GM23338 (cell line): ENCODE data around the gene SLC25A11. TPM values are rescaled to one million over a fixed set of nuclear protein-coding genes. Genes with fewer than 3 reads are reported as not detected.

ENCODE experiments used
- ATAC-seq: fragments of 200-7000 bp; cut with Tn5 transposase; 3 replicates; pipeline ENCODE4 v1.9.1; 2020
- DNase-seq: peaks from one replicate; pipeline ENCODE4 v3.0.0-alpha.2; 2015; ENCODE audit warnings: low spot score
- H2AFZ ChIP-seq: fragments of 200-600 bp; sonication (generic); 2 replicates; pipeline ENCODE4 v1.8.0; 2016; ENCODE audit warnings: antibody characterized with exemption, mild to moderate bottlenecking, moderate library complexity
- H3F3A ChIP-seq: fragments of 200-600 bp; sonication (generic); replicated peaks from 2 replicates; pipeline ENCODE4 v1.8.0; 2017; ENCODE audit warnings: antibody characterized with exemption, mixed run types, low read depth
- H3K27ac ChIP-seq: fragments of 200-600 bp; sonication (generic); 2 replicates; pipeline ENCODE4 v1.6.1; 2016; ENCODE audit warnings: low read depth
- H3K27me3 ChIP-seq: fragments of 200-600 bp; sonication (generic); 2 replicates; pipeline ENCODE4 v1.8.0; 2016; ENCODE audit warnings: mild to moderate bottlenecking, mixed run types, moderate library complexity; ENCODE audit not compliant: insufficient read depth
- H3K36me3 ChIP-seq: fragments of 200-600 bp; sonication (generic); 2 replicates; pipeline ENCODE4 v1.8.0; 2016; ENCODE audit warnings: mild to moderate bottlenecking; ENCODE audit not compliant: insufficient read depth
- H3K4me1 ChIP-seq: fragments of 200-600 bp; sonication (generic); 2 replicates; pipeline ENCODE4 v1.8.0; 2016; ENCODE audit warnings: mild to moderate bottlenecking, moderate library complexity; ENCODE audit not compliant: insufficient read depth
- H3K4me2 ChIP-seq: fragments of 200-600 bp; sonication (generic); 2 replicates; pipeline ENCODE4 v1.7.1; 2017; ENCODE audit warnings: mixed run types
- H3K4me3 ChIP-seq: fragments of 200-600 bp; sonication (generic); 2 replicates; pipeline ENCODE4 v1.6.1; 2016; ENCODE audit warnings: mixed run types
- H3K79me2 ChIP-seq: fragments of 200-600 bp; sonication (generic); replicated peaks from 2 replicates; pipeline ENCODE4 v1.8.0; 2017; ENCODE audit warnings: mild to moderate bottlenecking; ENCODE audit not compliant: insufficient read depth
- H3K9me2 ChIP-seq: fragments of 200-600 bp; sonication (generic); 2 replicates; pipeline ENCODE4 v1.8.0; 2017; ENCODE audit not compliant: insufficient read depth
- H4K20me1 ChIP-seq: fragments of 200-600 bp; sonication (generic); replicated peaks from 2 replicates; pipeline ENCODE4 v1.8.0; 2017; ENCODE audit warnings: mild to moderate bottlenecking; ENCODE audit not compliant: insufficient read depth
- H3K27ac Mint-ChIP-seq: 2 replicates; pipeline ENCODE4 v1.8.0; 2020; ENCODE audit warnings: inconsistent platforms, mild to moderate bottlenecking, moderate library complexity, mixed read lengths
- H3K27me3 Mint-ChIP-seq: 3 replicates; pipeline ENCODE4 v1.8.0; 2022; ENCODE audit warnings: low read depth, mild to moderate bottlenecking, moderate library complexity, mixed read lengths, inconsistent platforms; ENCODE audit not compliant: insufficient read depth, poor library complexity
- H3K36me3 Mint-ChIP-seq: 3 replicates; pipeline ENCODE4 v1.8.0; 2021; ENCODE audit warnings: low read depth, mild to moderate bottlenecking, inconsistent platforms, moderate library complexity, mixed read lengths
- H3K4me1 Mint-ChIP-seq: 3 replicates; pipeline ENCODE4 v1.8.0; 2020; ENCODE audit warnings: mild to moderate bottlenecking, inconsistent platforms, mixed read lengths
- H3K4me3 Mint-ChIP-seq: 3 replicates; pipeline ENCODE4 v1.8.0; 2021; ENCODE audit warnings: moderate library complexity, mild to moderate bottlenecking, inconsistent platforms, mixed read lengths
- H3K9me3 Mint-ChIP-seq: 3 replicates; pipeline ENCODE4 v1.8.0; 2020; ENCODE audit warnings: moderate library complexity, mild to moderate bottlenecking, inconsistent platforms, mixed read lengths
- CTCF ChIP-seq, 2 experiments: fragments of 200-600 bp in 1 of 2; sonication (generic) in 1 of 2; conservative IDR thresholded peaks; 2 replicates each; pipeline versions ENCODE4 v1.5.1 to v1.6.1; 2016 to 2017; ENCODE audit warnings: antibody characterized with exemption in 2 of 2, low read depth in 2 of 2, mild to moderate bottlenecking in 2 of 2, moderate library complexity in 1 of 2
- JUNB ChIP-seq: IDR thresholded peaks from one replicate; pipeline ENCODE4 v1.6.1; 2016; ENCODE audit warnings: antibody characterized with exemption; ENCODE audit not compliant: unreplicated experiment
- POLR2AphosphoS5 ChIP-seq: IDR thresholded peaks from 2 replicates; pipeline ENCODE4 v1.6.1; 2016; ENCODE audit warnings: antibody characterized with exemption, low read depth
- REST ChIP-seq: IDR thresholded peaks from one replicate; pipeline ENCODE4 v1.6.1; 2018; ENCODE audit warnings: antibody characterized with exemption; ENCODE audit not compliant: unreplicated experiment
- polyA plus RNA-seq: library from polyadenylated mRNA; unstranded; fragments of >200 nt; fragmentation: Nextera tagmentation; extraction: Ambion mirVana; gene quantifications from 2 replicates; pipeline ENCODE4 v1.2.1, GENCODE V29; 2016
- total RNA-seq: library from RNA; depleted of rRNA; stranded (reverse); fragments of >200 nt; shearing (Covaris generic); gene quantifications from 2 replicates; pipeline ENCODE4 v1.2.3, GENCODE V29; 2014

Gene SLC25A11
- total and polyA plus RNA-seq, 2 experiments from 2014 or later = 37.8 to 73.6 TPM

DNA sequence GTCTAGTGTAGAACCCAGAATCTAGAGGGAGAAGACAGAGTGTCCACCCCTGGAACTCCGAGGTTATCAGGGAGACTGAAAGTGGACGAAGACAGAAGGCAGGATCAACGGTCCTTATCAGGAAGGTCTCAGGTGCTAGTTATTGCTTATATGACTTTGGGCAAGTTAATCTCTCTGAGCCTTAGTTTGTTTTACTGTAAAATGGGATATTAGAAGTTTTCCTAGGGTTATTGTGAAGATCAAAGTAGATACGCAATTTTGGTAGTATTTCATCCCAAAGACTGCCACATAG lies 1.4 kb upstream of the SLC25A11 start:
- peaks cover 36% of the 10 kb centered on the region for H3K4me1 ChIP-seq
- no peaks in the 10 kb centered on the region for H3K27me3 ChIP-seq
- H3F3A ChIP-seq = peaks cover 54% of the 10 kb centered on the region
- peaks cover 15% of the 10 kb centered on the region for H3K36me3 ChIP-seq
- DNase-seq (no peak), ATAC-seq (no peak)
- TF ChIP-seq REST (no peak), JUNB (no peak)
- no peak overlapping the region for H2AFZ ChIP-seq
- H3K79me2 ChIP-seq = peaks cover 49% of the 10 kb centered on the region
- peak overlapping the region; percentile 99 for H3K4me2 ChIP-seq
- peaks cover 86% of the 10 kb centered on the region for H3K36me3 Mint-ChIP-seq
- H4K20me1 ChIP-seq = peaks cover 27% of the 10 kb centered on the region
- peak overlapping the region; percentile 80; the same call in 1 of the 2 replicates for H3K27ac ChIP-seq
- H3K4me3 ChIP-seq = peak overlapping the region; percentile 78
- H3K4me3 Mint-ChIP-seq = peak overlapping the region; percentile 92
- H3K9me3 Mint-ChIP-seq = no peaks in the 10 kb centered on the region
- no peaks in the 10 kb centered on the region for H3K9me2 ChIP-seq
- peaks cover 41% of the 10 kb centered on the region for H3K4me1 Mint-ChIP-seq
- peaks cover 34% of the 10 kb centered on the region for H3K27me3 Mint-ChIP-seq
- peak overlapping the region; percentile 100 for H3K27ac Mint-ChIP-seq

- DNase-seq = peak; percentile 96
- no peaks in the 10 kb centered on the region for H3K27me3 ChIP-seq
- peaks cover 12% of the 10 kb centered on the region for H3K36me3 ChIP-seq
- H3K4me2 ChIP-seq = peak overlapping the region; percentile 99
- peaks cover 49% of the 10 kb centered on the region for H3F3A ChIP-seq
- peak overlapping the region; percentile 80 for H3K27ac ChIP-seq
- peak overlapping the region; percentile 78 for H3K4me3 ChIP-seq
- TF ChIP-seq CTCF (conservative IDR thresholded peaks at IDR 0.05; ENCODE audit: low read depth in 2 of 2) (no peak), POLR2AphosphoS5 (peak; percentile 36; the same call in 1 of the 2 replicates)
- H4K20me1 ChIP-seq = peaks cover 24% of the 10 kb centered on the region
- peaks cover 44% of the 10 kb centered on the region for H3K79me2 ChIP-seq
- Mint-ChIP-seq H3K4me3 (peak overlapping the region; percentile 92), H3K27me3 (peaks cover 32% of the 10 kb centered on the region), H3K27ac (peak overlapping the region; percentile 100), H3K9me3 (no peaks in the 10 kb centered on the region), H3K4me1 (peaks cover 38% of the 10 kb centered on the region), H3K36me3 (peaks cover 86% of the 10 kb centered on the region)
- peaks cover 32% of the 10 kb centered on the region for H3K4me1 ChIP-seq
- peak; percentile 67 for ATAC-seq
- H3K9me2 ChIP-seq = no peaks in the 10 kb centered on the region
- H2AFZ ChIP-seq = no peak overlapping the region
Measured at GRCh38 chr17:4940555-4941318, 891 bp upstream of the SLC25A11 start.
